Activated T-cell treated with anti-CD3 and anti-CD28 coated beads for 4 hours (primary cell): ENCODE measurements around the gene AIF1L.
"Not testable (repeated sequence)": the region's sequence is repeated elsewhere in the genome, so short reads cannot be mapped to it uniquely, and the experiment has no call there.

Experiments used
- DNase-seq: peaks from one replicate; pipeline ENCODE4 v3.0.0-alpha.2; 2020

Gene AIF1L

GRCh38 chr9:131125288-131126058, 29.1 kb downstream of the AIF1L start, which contains the start of gene NUP214:
TSS of gene NUP214 (plus strand) at chr9:131125586. CDS start at chr9:131125705, 119 bp downstream.
- peak; percentile 100 for DNase-seq

GRCh38 chr9:131126059-131126426, 29.7 kb downstream of the AIF1L start:
- no peak for DNase-seq

GRCh38 chr9:131129183-131129582, 32.9 kb downstream of the AIF1L start:
- no peak for DNase-seq

- DNase-seq = no peak
Measured at GRCh38 chr9:131138676-131139075, 42.3 kb downstream of the AIF1L start.

GRCh38 chr9:131140112-131140511, 43.8 kb downstream of the AIF1L start:
- DNase-seq = no peak

- DNase-seq = no peak
Measured at GRCh38 chr9:131140550-131140949, 44.2 kb downstream of the AIF1L start.

- DNase-seq = no peak
Measured at GRCh38 chr9:131142160-131142559, 45.8 kb downstream of the AIF1L start.

GRCh38 chr9:131144201-131144600, 47.9 kb downstream of the AIF1L start:
- no peak for DNase-seq

- DNase-seq = no peak
Measured at GRCh38 chr9:131145245-131145644, 48.9 kb downstream of the AIF1L start.

GRCh38 chr9:131146186-131146585, 49.9 kb downstream of the AIF1L start:
- DNase-seq = no peak

GRCh38 chr9:131148276-131148675, 51.9 kb downstream of the AIF1L start:
- DNase-seq = no peak

GRCh38 chr9:131148966-131149687, 52.8 kb downstream of the AIF1L start:
- no peak for DNase-seq

- DNase-seq = no peak
Measured at GRCh38 chr9:131149688-131150053, 53.3 kb downstream of the AIF1L start.

- no peak for DNase-seq
Measured at GRCh38 chr9:131153595-131153994, 57.3 kb downstream of the AIF1L start.

- not testable (repeated sequence) for DNase-seq
Measured at GRCh38 chr9:131158673-131159072, 62.3 kb downstream of the AIF1L start.

GRCh38 chr9:131160416-131161112, 64.2 kb downstream of the AIF1L start:
- no peak for DNase-seq

- no peak for DNase-seq
Measured at GRCh38 chr9:131161585-131161984, 65.3 kb downstream of the AIF1L start.

- DNase-seq = no peak
Measured at GRCh38 chr9:131162886-131163285, 66.6 kb downstream of the AIF1L start.

GRCh38 chr9:131165523-131165922, 69.2 kb downstream of the AIF1L start:
- DNase-seq = no peak

- no peak for DNase-seq
Measured at GRCh38 chr9:131167146-131167692, 70.9 kb downstream of the AIF1L start.

GRCh38 chr9:131167936-131168335, 71.6 kb downstream of the AIF1L start:
- no peak for DNase-seq

- DNase-seq = no peak
Measured at GRCh38 chr9:131169563-131170240, 73.4 kb downstream of the AIF1L start.
